ENCODE measurements around the gene IGF2R. TPM values are rescaled to one million over a fixed set of nuclear protein-coding genes. Genes with fewer than 3 reads are reported as not detected.

Gene IGF2R
- total and polyA plus RNA-seq, 2 experiments from 2014 or later, result 8.1 to 30.9 TPM

GRCh38 chr6:160027076-160027475 lies 58.2 kb downstream of the IGF2R start:
- Histone ChIP-seq H3K79me2 (ENCODE audit: insufficient read depth) (no peaks in the 10 kb centered on the region), H3K27me3 (replicated peaks; ENCODE audit: insufficient read depth) (no peaks in the 10 kb centered on the region), H3K9ac (no peak overlapping the region), H3K36me3 (ENCODE audit: low read depth) (no peaks in the 10 kb centered on the region), H3K9me3 (ENCODE audit: low read depth) (no peaks in the 10 kb centered on the region), H3K4me3 (no peak overlapping the region), H3K4me1 (ENCODE audit: insufficient read depth) (peaks cover 18% of the 10 kb centered on the region), H3K27ac (no peak overlapping the region), H3F3A (ENCODE audit: insufficient read depth) (peaks cover 8% of the 10 kb centered on the region), H4K20me1 (ENCODE audit: insufficient read depth) (no peaks in the 10 kb centered on the region), H3K4me2 (ENCODE audit: unreplicated experiment) (no peak overlapping the region), H2AFZ (no peak overlapping the region), H3K9me2 (ENCODE audit: insufficient read depth) (no peaks in the 10 kb centered on the region)
- in situ Hi-C loops (cut with MboI), result no loop called here
- no peak for TF ChIP-seq EZH2phosphoT487 (IDR thresholded peaks at IDR 0.05; ENCODE audit: insufficient read depth, low read depth)
- 99% methylated on average over 11 of the region's 11 CpGs for WGBS, 2 experiments (ENCODE audit: low coverage in 1 of 2, low lambda C conversion rate in 2 of 2, missing lambda C conversion rate in 2 of 2)
- DNase-seq, result no peak

- H3K9me2 ChIP-seq (ENCODE audit: insufficient read depth), result no peaks in the 10 kb centered on the region
These were observed 59.0 kb downstream of the IGF2R start for GRCh38 chr6:160027931-160028330.

GRCh38 chr6:160028487-160029275 lies 59.8 kb downstream of the IGF2R start:
- Histone ChIP-seq H3K79me2 (ENCODE audit: insufficient read depth) (no peaks in the 10 kb centered on the region), H3K9me2 (ENCODE audit: insufficient read depth) (no peaks in the 10 kb centered on the region), H3K4me1 (ENCODE audit: insufficient read depth) (peaks cover 18% of the 10 kb centered on the region), H3K4me2 (ENCODE audit: unreplicated experiment) (no peak overlapping the region), H3F3A (ENCODE audit: insufficient read depth) (peaks cover 8% of the 10 kb centered on the region), H3K36me3 (ENCODE audit: low read depth) (no peaks in the 10 kb centered on the region; the same call in 1 of the 2 replicates), H2AFZ (no peak overlapping the region), H4K20me1 (ENCODE audit: insufficient read depth) (no peaks in the 10 kb centered on the region), H3K27me3 (replicated peaks; ENCODE audit: insufficient read depth) (no peaks in the 10 kb centered on the region), H3K9me3 (ENCODE audit: low read depth) (no peaks in the 10 kb centered on the region), H3K9ac (no peak overlapping the region), H3K27ac (no peak overlapping the region), H3K4me3 (no peak overlapping the region)
- no peak for TF ChIP-seq EZH2phosphoT487 (IDR thresholded peaks at IDR 0.05; ENCODE audit: insufficient read depth, low read depth)
- no peak for TF ChIP-seq EZH2 (IDR thresholded peaks at IDR 0.05; ENCODE audit: insufficient read depth, poor library complexity, severe bottlenecking)
- in situ Hi-C loops (cut with MboI), result no loop called here
- DNase-seq, result no peak
- WGBS, 2 experiments (ENCODE audit: low coverage in 1 of 2, low lambda C conversion rate in 2 of 2, missing lambda C conversion rate in 2 of 2), result 95 to 98% methylated on average over 8 of the region's 8 CpGs

More at GRCh38 chr6:160027931-160028330, 59.0 kb downstream of the IGF2R start:
- Histone ChIP-seq H3K36me3 (ENCODE audit: low read depth) (no peaks in the 10 kb centered on the region), H3K9ac (no peak overlapping the region), H3K4me2 (ENCODE audit: unreplicated experiment) (no peak overlapping the region), H3K27ac (no peak overlapping the region), H3K4me3 (no peak overlapping the region), H3K9me3 (ENCODE audit: low read depth) (no peaks in the 10 kb centered on the region), H3K4me1 (ENCODE audit: insufficient read depth) (peaks cover 18% of the 10 kb centered on the region), H4K20me1 (ENCODE audit: insufficient read depth) (no peaks in the 10 kb centered on the region), H3K27me3 (replicated peaks; ENCODE audit: insufficient read depth) (no peaks in the 10 kb centered on the region), H2AFZ (no peak overlapping the region), H3K79me2 (ENCODE audit: insufficient read depth) (no peaks in the 10 kb centered on the region), H3F3A (ENCODE audit: insufficient read depth) (peaks cover 8% of the 10 kb centered on the region)
- TF ChIP-seq EZH2 (IDR thresholded peaks at IDR 0.05; ENCODE audit: insufficient read depth, poor library complexity, severe bottlenecking) (no peak), EZH2phosphoT487 (IDR thresholded peaks at IDR 0.05; ENCODE audit: insufficient read depth, low read depth) (no peak)
- no peak for DNase-seq
- in situ Hi-C loops (cut with MboI), result no loop called here
- WGBS, 2 experiments (ENCODE audit: low coverage in 1 of 2, low lambda C conversion rate in 2 of 2, missing lambda C conversion rate in 2 of 2), result 85 to 90% methylated on average over 10 of the region's 10 CpGs

- Histone ChIP-seq H3K27ac (peak overlapping the region; percentile 67), H3K79me2 (ENCODE audit: insufficient read depth) (no peaks in the 10 kb centered on the region), H3K9ac (no peak overlapping the region), H3F3A (ENCODE audit: insufficient read depth) (peaks cover 8% of the 10 kb centered on the region), H4K20me1 (ENCODE audit: insufficient read depth) (no peaks in the 10 kb centered on the region), H2AFZ (no peak overlapping the region), H3K4me1 (ENCODE audit: insufficient read depth) (peaks cover 18% of the 10 kb centered on the region), H3K36me3 (ENCODE audit: low read depth) (no peaks in the 10 kb centered on the region; the same call in 1 of the 2 replicates), H3K4me2 (ENCODE audit: unreplicated experiment) (no peak overlapping the region), H3K9me2 (ENCODE audit: insufficient read depth) (no peaks in the 10 kb centered on the region), H3K27me3 (replicated peaks; ENCODE audit: insufficient read depth) (no peaks in the 10 kb centered on the region), H3K9me3 (ENCODE audit: low read depth) (no peaks in the 10 kb centered on the region), H3K4me3 (no peak overlapping the region)
- no peak for DNase-seq
- in situ Hi-C loops (cut with MboI), result no loop called here
- 86% methylated on average over 11 of the region's 11 CpGs for WGBS, 2 experiments (ENCODE audit: low coverage in 1 of 2, low lambda C conversion rate in 2 of 2, missing lambda C conversion rate in 2 of 2)
- TF ChIP-seq EZH2phosphoT487 (IDR thresholded peaks at IDR 0.05; ENCODE audit: insufficient read depth, low read depth) (no peak), EZH2 (IDR thresholded peaks at IDR 0.05; ENCODE audit: insufficient read depth, poor library complexity, severe bottlenecking) (no peak)
These were observed 60.6 kb downstream of the IGF2R start for GRCh38 chr6:160029525-160029924.
